HG02938 (cell line): ENCODE results near the gene ABLIM1.

ENCODE experiments used
- ATAC-seq: cut with Tn5 transposase; IDR thresholded peaks from one replicate; pipeline ENCODE4 v1.9.1; 2021; ENCODE audit warnings: mild to moderate bottlenecking, moderate library complexity; ENCODE audit not compliant: unreplicated experiment

ABLIM1 gene

DNA sequence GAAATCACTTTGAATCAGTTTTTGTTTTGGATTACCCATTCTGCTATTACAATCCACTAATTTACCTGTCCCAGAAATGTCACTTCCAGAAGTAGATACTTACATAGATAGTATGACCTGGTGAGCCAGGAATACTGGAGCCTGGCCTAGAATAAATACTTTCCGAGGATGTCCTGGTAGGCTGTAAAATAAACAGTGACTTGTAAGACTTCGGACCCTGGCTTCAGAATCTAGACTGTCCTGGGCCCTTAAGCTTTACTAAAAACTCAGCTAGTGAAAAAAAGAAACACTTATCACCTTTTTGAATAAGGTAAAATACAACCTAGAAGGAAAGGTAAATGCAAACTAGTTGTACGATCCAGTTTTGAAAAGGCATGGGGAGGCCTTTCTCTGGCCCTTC, 184.3 kb downstream of the ABLIM1 start:
- no peak for ATAC-seq

DNA sequence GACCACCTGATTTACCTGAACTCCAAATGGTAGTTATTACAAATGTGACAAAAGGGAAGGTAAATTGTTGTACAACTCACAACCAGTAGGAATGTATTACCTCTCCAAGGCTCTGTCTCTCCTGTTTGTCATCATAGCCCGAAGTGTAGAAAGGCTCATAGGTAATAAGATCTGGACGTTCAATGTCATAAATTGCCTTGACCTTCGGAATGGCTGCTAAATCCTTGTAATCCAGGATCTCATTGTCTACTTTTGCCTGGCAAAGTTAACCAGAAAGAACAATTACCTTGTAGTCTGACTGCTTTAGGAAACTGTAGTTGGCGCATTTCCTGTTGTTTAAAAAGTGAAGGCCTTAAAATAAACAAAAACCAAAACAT, 185.2 kb downstream of the ABLIM1 start:
- ATAC-seq: no peak

GRCh38 chr10:114471906-114472876, 185.9 kb downstream of the ABLIM1 start:
- ATAC-seq: no peak

- peak; percentile 96 for ATAC-seq
Observed at GRCh38 chr10:114470956-114471905, 186.8 kb downstream of the ABLIM1 start.

GRCh38 chr10:114470361-114470760, 187.7 kb downstream of the ABLIM1 start:
- ATAC-seq: no peak

DNA sequence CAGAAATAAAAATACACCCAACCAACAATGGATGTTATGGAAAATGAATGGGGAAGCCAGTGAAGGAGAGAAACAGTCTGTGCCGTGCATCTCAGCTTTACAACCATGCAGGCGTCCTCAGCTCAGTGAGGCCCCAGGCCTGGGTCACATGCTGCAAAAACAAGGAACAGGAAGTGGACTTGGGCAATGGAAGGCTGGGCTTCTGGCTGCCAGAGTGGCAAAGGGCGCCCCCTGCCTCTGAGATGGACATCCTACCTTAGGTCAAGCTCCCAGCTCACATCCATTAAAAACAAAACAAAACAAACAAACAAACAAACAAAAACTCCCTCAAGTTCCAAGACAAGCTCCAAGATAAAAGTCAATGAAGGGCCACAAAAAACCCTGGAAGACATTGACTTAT, 199.1 kb downstream of the ABLIM1 start:
- peak; percentile 56 for ATAC-seq

GRCh38 chr10:114458216-114458920, 199.7 kb downstream of the ABLIM1 start:
- ATAC-seq: no peak

DNA sequence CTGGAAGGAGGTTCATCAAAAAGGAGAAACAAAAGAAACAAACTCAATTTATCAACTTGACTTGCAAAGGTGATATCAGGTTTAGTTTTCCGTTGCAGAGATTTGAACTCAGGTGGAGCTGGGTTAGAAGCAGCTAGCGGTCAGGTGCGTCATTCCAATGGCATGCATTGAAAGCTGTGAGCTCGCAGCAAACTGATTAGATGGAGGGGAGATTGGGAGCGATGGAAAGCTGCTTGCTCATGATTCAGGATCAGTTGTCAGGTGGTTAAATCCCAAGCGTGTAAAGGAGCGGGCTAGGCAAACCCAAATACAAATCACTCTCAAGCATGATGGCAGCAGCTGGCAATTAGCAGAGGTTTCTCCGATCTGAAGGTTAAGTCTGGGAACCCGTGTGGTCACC, 204.5 kb downstream of the ABLIM1 start:
- ATAC-seq: no peak

DNA sequence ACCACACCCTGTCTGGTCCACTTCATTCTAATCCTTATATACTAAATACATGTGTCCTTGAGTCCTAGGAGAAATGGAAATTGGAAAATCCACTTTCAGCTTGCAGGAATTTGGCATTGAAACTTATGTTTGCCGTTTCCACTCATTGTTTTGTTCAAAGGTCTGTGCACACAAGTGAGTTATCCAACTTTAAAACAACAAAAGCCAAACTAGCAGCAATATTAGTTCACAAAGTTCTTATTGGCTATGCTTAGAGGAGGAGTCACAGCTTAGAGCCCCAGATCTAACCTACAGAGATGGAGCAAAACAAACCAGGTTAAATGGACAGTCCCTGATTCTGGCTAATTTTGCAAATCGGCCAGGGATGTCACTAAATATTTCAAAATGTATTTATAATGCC, 209.2 kb downstream of the ABLIM1 start:
- ATAC-seq: no peak

DNA sequence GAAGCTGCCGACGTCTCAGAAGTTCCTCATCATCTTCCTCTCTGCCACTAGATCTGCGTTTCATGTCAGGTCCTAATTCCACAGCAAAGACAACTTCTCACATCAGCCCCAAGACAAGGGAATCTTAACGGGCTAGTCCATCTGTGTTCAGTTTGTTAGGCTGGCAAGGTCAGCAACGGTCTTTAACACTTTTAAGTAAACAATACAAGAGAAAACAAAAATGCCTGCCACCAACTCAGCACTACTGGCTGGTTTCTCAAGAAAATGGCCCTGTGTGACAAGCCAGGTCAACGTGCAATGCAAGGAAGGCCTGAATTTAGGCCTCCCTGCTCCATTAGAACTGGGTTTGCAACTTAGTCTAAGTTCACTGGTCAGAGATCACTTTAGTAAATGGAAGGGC, 212.7 kb downstream of the ABLIM1 start:
- no peak for ATAC-seq

- ATAC-seq: no peak
Observed at GRCh38 chr10:114444819-114445218, 213.3 kb downstream of the ABLIM1 start.

- ATAC-seq: no peak
Observed at GRCh38 chr10:114442091-114442630, 215.9 kb downstream of the ABLIM1 start.

DNA sequence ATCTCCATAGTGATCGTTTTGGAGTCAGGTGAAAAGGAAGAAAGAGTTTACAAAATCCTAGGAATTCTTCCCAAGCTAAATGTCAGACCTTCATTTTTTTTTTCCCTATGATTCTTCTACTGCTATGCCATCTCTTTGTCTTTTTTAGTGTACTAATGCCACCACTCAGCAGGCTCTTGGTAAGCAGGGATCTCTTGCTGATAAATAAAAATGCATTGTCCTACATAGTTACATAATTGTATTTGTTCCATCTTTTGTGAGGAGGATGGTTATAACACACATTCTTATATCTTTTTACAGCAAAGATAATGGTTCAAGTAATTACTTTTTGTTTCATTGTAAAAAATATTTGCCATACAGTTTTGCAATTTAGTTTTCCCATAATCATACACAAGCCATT, 217.0 kb downstream of the ABLIM1 start:
- ATAC-seq: no peak

- no peak for ATAC-seq
Observed at GRCh38 chr10:114437473-114438292, 220.4 kb downstream of the ABLIM1 start.

GRCh38 chr10:114436941-114437340, 221.1 kb downstream of the ABLIM1 start:
- ATAC-seq: no peak

DNA sequence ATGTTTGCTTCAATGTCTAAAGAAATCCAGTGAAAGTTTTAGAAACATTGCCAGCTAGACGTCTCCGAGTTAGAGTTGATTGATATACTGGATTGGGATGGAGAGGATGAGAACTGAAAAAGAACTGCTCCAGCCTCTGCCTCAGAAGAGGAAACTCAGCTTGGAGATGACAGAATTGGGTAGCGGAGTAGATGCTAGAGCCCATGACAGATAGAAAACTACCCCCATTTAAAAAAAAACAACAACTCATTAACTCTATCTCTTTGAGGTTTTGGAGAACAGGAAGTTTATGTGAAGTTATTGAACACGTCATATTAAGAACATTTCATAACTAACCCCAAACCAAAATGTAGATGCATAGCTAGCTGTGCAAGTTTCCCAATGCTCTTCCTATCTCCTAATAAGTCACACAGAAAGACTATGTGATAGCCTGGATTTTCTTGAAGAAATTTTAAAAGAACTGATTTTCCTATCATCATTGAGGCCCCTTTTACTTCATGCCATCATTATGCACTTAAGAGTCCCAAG, 225.4 kb downstream of the ABLIM1 start:
- no peak for ATAC-seq

- ATAC-seq: no peak
Observed at GRCh38 chr10:114431414-114432135, 226.5 kb downstream of the ABLIM1 start.

GRCh38 chr10:114430688-114431413, 227.2 kb downstream of the ABLIM1 start:
- ATAC-seq: no peak
